Fibroblast of the aortic adventitia (primary cell): ENCODE measurements around the gene ABCB9. TPM values are rescaled to one million over a fixed set of nuclear protein-coding genes. Genes with fewer than 3 reads are reported as not detected.

Experiments used
- DNase-seq: peaks from one replicate; pipeline ENCODE4 v3.0.0-alpha.2; 2010; ENCODE audit warnings: low read depth
- H3K4me3 ChIP-seq: 2 replicates; pipeline ENCODE4 v1.5.1; 2011; ENCODE audit warnings: low read depth, mild to moderate bottlenecking, control low read depth, low read length, moderate library complexity
- total RNA-seq: library from RNA; depleted of rRNA; stranded (reverse); fragments of >200 nt; gene quantifications from 2 replicates; pipeline ENCODE4 v1.2.3, GENCODE V29; 2012; ENCODE audit warnings: low replicate concordance
- TF ChIP-seq, protein P1 (sequence below): IDR thresholded peaks from 2 replicates; pipeline ENCODE4 v1.5.1; 2011; ENCODE audit warnings: mild to moderate bottlenecking, low read length, control low read depth, inconsistent platforms; ENCODE audit not compliant: insufficient read depth

Gene ABCB9
- total RNA-seq, 1 donor = 10.3 TPM

DNA sequence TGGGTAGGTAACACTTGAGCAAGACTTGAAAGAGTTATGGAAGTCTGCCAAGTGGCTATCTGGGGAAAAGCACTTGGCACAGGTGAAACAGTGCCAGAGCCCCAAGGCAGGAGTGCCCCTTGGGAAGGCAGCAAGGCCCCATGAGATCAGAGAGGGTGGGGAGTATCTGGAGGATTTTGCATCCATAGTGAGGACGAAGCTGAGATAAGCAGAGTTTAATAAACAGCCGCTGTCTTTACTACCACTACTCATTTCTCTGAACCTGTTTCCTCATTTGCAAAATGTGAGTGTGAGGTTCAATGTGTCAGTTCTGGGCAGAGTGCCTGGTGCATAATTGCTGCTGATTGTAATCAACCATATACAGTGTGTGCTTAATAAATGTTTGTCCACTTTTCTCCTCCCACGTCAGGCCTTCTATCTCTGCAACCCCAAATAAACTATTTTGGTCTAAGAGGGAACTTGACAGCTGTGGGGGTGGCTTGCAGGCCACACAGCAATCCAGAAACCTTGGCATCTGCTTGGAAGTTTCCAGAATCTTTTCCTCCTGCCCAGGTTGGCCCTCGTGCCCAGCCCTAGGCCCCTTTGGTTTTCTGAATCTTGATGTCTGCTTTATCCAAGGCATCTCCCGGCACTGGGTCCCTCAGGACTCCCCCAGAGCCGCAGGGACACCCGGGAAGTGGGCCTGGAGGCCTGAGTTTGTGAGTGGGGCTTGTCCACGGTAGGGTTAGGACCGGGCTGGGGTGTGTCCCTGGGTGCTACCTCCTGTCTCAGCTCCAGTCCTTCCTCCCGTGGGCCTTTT, 4.5 kb downstream of the ABCB9 start:
- DNase-seq = no peak
- TF ChIP-seq, protein P1, sequence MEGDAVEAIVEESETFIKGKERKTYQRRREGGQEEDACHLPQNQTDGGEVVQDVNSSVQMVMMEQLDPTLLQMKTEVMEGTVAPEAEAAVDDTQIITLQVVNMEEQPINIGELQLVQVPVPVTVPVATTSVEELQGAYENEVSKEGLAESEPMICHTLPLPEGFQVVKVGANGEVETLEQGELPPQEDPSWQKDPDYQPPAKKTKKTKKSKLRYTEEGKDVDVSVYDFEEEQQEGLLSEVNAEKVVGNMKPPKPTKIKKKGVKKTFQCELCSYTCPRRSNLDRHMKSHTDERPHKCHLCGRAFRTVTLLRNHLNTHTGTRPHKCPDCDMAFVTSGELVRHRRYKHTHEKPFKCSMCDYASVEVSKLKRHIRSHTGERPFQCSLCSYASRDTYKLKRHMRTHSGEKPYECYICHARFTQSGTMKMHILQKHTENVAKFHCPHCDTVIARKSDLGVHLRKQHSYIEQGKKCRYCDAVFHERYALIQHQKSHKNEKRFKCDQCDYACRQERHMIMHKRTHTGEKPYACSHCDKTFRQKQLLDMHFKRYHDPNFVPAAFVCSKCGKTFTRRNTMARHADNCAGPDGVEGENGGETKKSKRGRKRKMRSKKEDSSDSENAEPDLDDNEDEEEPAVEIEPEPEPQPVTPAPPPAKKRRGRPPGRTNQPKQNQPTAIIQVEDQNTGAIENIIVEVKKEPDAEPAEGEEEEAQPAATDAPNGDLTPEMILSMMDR = no peak
- no peak overlapping the region for H3K4me3 ChIP-seq

DNA sequence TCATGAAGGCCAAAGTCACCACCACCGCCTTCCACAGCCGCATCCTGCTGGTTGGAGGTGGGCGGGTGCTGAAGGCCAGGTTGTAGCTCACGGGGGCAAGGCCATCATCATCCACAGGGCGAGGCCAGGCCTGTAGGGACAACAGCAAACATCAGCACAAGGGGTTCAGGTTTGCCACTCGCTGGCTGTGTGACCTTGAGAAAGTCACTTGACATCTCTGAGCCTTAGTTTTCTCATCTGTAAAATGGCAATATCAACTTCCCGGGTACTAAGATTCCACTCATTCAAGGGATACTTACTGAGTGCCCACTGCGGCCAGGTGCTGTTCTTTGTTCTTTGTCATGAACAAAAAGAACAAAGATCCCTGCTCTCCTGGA, 6.1 kb downstream of the ABCB9 start:
- H3K4me3 ChIP-seq = no peak overlapping the region
- DNase-seq = no peak
- TF ChIP-seq, protein P1 = no peak

DNA sequence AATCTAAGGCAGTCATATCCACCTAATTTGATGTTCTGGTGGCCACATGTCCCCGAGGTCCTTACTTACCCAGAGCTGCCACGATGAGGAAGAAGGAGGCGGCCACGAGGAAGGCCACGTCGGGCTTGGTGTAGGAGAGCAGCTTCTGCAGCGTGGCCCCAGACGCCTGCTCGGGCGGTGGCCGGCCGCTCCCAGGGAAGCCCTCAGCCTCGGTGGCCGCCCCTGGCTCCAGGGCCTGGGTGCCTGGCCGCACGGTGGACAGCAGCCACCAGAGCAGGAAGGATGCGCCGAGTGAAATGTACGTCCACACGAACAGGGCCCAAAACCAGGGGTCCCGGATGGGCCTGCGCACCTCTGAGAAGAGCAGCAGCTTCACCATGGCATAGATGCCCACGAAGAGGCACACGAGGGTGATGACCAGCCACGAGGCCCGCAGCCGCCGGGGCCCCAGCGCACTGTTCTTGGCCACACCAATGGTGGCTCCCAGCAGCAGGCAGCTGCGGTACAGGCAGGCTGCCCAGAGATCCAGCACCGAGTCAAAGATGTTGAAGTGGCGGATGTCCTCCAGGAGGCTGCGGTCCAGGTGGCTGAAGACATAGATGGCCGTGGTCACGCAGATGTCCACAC, 6.6 kb downstream of the ABCB9 start:
- TF ChIP-seq, protein P1 = no peak
- no peak overlapping the region for H3K4me3 ChIP-seq
- DNase-seq = no peak

DNA sequence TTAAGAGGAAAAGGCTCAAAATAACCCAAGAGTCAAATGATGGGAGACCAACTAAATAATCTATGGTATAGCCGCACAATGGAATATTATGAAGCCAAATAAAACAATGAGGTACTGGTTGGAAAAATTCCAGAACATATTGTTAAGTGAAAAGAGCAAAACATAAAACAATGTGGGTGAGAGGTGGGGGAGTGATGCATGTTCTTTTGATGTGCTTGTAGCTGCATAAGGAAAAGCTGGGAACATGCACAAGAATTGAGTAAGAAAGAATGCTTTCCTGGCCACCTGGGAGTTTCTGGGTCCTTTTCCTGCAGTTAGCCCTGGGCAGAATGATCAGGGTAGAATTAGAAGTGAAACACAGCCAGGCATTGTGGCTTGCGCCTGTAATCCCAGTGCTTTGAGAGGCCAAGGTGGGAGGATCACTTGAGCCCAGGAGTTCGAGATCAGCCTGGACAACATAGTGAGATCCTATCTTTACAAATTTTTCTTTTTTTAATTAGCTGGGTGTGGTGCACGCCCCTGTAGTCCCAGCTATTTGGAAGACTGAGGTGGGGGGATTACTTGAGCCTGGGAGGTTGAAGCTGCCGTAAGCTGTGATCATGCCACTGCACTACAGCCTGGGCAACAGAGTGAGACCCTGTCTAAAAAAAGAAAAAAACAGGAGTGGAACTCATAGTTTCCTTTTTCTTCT, 7.9 kb downstream of the ABCB9 start:
- H3K4me3 ChIP-seq = no peak overlapping the region
- DNase-seq = peak; percentile 97
- TF ChIP-seq, protein P1 = no peak

DNA sequence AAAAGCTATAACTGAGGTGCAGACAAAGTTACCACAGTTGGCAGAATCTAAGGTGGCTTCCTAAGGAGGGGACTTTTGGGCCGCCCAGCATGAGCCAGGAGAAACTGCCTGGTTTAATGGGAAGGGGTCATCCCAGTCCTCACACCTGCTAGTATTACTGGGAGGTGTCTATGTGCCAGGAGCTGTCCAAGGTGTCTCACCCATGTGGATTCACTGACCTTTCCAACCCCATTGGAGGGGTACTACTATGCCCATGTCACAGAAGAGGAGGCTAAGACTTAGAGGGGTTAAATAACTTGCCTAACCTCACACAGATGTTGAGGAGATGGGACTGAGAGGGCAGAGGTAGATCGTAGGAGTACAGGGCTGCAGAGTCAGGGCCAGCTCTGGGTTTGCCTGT, 10.2 kb downstream of the ABCB9 start:
- TF ChIP-seq, protein P1 = no peak
- H3K4me3 ChIP-seq = no peak overlapping the region
- DNase-seq = no peak

DNA sequence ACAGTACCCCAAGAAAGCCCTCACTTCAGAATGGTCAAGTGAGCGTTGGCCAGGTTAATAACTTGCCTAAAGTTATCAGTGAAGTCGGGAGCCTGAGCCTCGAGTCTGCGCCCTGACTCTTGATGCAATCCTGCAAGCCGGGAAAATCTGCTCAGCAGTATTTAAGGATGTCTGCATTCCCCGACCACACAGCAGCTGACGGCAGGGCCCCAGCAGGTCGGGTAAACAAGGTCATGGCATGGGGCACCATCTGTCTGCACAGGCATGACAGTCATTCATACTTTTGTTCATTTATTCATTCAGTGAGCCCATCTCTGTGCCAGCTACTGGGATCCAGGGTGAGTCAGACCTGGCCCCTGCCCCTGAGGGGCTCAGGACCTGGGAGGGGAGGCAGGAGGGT, 11.1 kb downstream of the ABCB9 start:
- DNase-seq = no peak
- no peak overlapping the region for H3K4me3 ChIP-seq
- TF ChIP-seq, protein P1 = no peak
